ENCODE results near the gene MAN1C1.

MAN1C1 gene

GRCh38 chr1:25572708-25573590 lies 43.6 kb upstream of the MAN1C1 start:
- Histone ChIP-seq H2AFZ (no peak overlapping the region), H3K4me2 (ENCODE audit: low read length) (no peak overlapping the region), H3K27ac (no peak overlapping the region), H3K9ac (no peak overlapping the region), H3K36me3 (ENCODE audit: control insufficient read depth, insufficient read depth, low read length) (no peaks in the 10 kb centered on the region), H3K9me3 (ENCODE audit: control insufficient read depth, low read length) (no peaks in the 10 kb centered on the region), H3K4me1 (no peaks in the 10 kb centered on the region), H3K79me2 (no peaks in the 10 kb centered on the region), H3K27me3 (ENCODE audit: control insufficient read depth, insufficient read depth, low read length) (no peaks in the 10 kb centered on the region), H3K4me3 (ENCODE audit: low read depth, low read length) (no peak overlapping the region)
- peak; percentile 45 for TF ChIP-seq CTCF (IDR thresholded peaks at IDR 0.05)

GRCh38 chr1:25573591-25573930 lies 43.0 kb upstream of the MAN1C1 start:
- H3K9ac ChIP-seq: no peak overlapping the region
- H3K27ac ChIP-seq: no peak overlapping the region
- no peaks in the 10 kb centered on the region for H3K79me2 ChIP-seq
- no peaks in the 10 kb centered on the region for H3K36me3 ChIP-seq (ENCODE audit: control insufficient read depth, insufficient read depth, low read length)
- no peaks in the 10 kb centered on the region for H3K4me1 ChIP-seq
- no peaks in the 10 kb centered on the region for H3K27me3 ChIP-seq (ENCODE audit: control insufficient read depth, insufficient read depth, low read length)
- no peak overlapping the region for H3K4me3 ChIP-seq (ENCODE audit: low read depth, low read length)
- H3K4me2 ChIP-seq (ENCODE audit: low read length): no peak overlapping the region
- no peaks in the 10 kb centered on the region for H3K9me3 ChIP-seq (ENCODE audit: control insufficient read depth, low read length)
- TF ChIP-seq CTCF (IDR thresholded peaks at IDR 0.05): no peak
- no peak overlapping the region for H2AFZ ChIP-seq

GRCh38 chr1:25573961-25574360 lies 42.6 kb upstream of the MAN1C1 start:
- no peaks in the 10 kb centered on the region for H3K79me2 ChIP-seq
- H3K27ac ChIP-seq: no peak overlapping the region
- TF ChIP-seq CTCF (IDR thresholded peaks at IDR 0.05): no peak

GRCh38 chr1:25575191-25575590 lies 41.4 kb upstream of the MAN1C1 start:
- Histone ChIP-seq H3K79me2 (no peaks in the 10 kb centered on the region), H3K36me3 (ENCODE audit: control insufficient read depth, insufficient read depth, low read length) (no peaks in the 10 kb centered on the region), H3K27ac (no peak overlapping the region), H3K4me3 (ENCODE audit: low read depth, low read length) (no peak overlapping the region), H2AFZ (no peak overlapping the region), H3K9me3 (ENCODE audit: control insufficient read depth, low read length) (no peaks in the 10 kb centered on the region), H3K27me3 (ENCODE audit: control insufficient read depth, insufficient read depth, low read length) (no peaks in the 10 kb centered on the region), H3K4me1 (no peaks in the 10 kb centered on the region), H3K4me2 (ENCODE audit: low read length) (no peak overlapping the region), H3K9ac (no peak overlapping the region)
- no peak for TF ChIP-seq CTCF (IDR thresholded peaks at IDR 0.05)

More at GRCh38 chr1:25573961-25574360, 42.6 kb upstream of the MAN1C1 start:
- H3K36me3 ChIP-seq (ENCODE audit: control insufficient read depth, insufficient read depth, low read length): no peaks in the 10 kb centered on the region
- H3K9me3 ChIP-seq (ENCODE audit: control insufficient read depth, low read length): no peaks in the 10 kb centered on the region
- no peak overlapping the region for H3K4me2 ChIP-seq (ENCODE audit: low read length)
- no peaks in the 10 kb centered on the region for H3K4me1 ChIP-seq
- no peak overlapping the region for H3K4me3 ChIP-seq (ENCODE audit: low read depth, low read length)
- no peak overlapping the region for H2AFZ ChIP-seq
- no peaks in the 10 kb centered on the region for H3K27me3 ChIP-seq (ENCODE audit: control insufficient read depth, insufficient read depth, low read length)
- no peak overlapping the region for H3K9ac ChIP-seq

Data from parathyroid adenoma (tissue), 2 donors.